GM21786 (cell line): ENCODE measurements around the gene HACD3.
"Not testable (repeated sequence)": the region's sequence is repeated elsewhere in the genome, so short reads cannot be mapped to it uniquely, and the experiment has no call there.

ENCODE experiments used
- ATAC-seq: cut with Tn5 transposase; IDR thresholded peaks from one replicate; pipeline ENCODE4 v1.9.1; 2021; ENCODE audit not compliant: unreplicated experiment

The HACD3 gene

DNA sequence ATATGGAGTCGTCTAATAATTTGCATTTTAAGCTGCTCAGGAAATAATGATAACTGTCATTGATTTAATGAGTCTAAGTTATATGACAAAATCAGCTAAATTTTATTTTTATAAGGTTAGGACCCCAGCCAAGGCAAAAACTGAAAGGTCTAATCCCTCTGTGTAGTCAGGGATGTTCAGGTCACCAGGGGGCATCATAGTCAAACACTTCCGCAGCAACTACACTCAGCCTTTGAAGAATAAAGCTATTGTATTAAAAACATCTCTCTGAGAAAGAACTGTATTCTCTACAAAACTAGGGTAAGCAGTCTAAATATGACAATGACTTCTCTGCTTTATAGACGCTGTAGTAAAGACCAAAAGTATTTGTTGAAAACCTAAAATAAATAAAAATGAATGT lies 65.7 kb downstream of the HACD3 start:
- no peak for ATAC-seq

GRCh38 chr15:65598468-65598867 lies 68.2 kb downstream of the HACD3 start:
- ATAC-seq: no peak

DNA sequence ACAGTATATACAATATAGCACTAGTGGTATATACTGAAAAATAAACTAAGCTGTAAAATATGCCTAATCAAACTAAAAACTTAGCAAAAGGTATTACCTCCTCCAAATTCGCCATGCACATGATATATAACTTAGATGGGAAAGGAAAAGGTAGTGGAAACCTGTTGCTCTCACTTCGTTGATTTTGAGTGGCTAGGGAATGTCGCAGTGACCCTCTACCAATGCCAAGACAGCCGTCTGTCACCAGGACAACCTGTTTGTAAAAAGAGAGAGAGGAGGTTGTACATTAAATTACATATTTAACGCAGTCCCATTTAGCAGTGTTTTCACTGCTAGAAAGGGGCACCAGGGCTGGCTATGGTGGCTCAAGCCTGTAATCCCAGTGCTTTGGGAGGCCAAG lies 69.4 kb downstream of the HACD3 start:
- ATAC-seq: no peak

- ATAC-seq: no peak
Observed at GRCh38 chr15:65603134-65603533, 72.9 kb downstream of the HACD3 start.

- no peak for ATAC-seq
Observed at GRCh38 chr15:65603559-65603958, 73.3 kb downstream of the HACD3 start.

- peak; percentile 91 for ATAC-seq
Observed at GRCh38 chr15:65610871-65611718, 80.8 kb downstream of the HACD3 start, which contains the start of gene INTS14. TSS of gene INTS14 (minus strand) at chr15:65611131. CDS start at chr15:65607380, 3,751 bp downstream.

GRCh38 chr15:65611888-65612615 lies 81.8 kb downstream of the HACD3 start:
- ATAC-seq: no peak

DNA sequence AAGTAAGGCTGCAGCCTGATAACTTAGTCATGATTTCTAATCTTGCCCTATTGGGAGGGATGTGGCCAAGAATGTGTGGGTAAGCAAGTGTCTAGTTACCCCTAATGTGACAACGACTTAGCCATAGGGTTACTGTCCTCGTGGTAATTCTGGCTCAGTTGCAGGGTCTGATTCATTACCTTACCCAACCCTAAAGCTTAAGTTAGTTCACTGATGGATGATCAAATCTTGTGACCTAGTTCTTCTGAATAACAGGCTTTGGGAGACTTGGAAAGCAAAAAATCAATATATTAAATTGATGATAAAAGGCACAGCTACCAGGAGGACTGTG lies 82.3 kb downstream of the HACD3 start:
- no peak for ATAC-seq

DNA sequence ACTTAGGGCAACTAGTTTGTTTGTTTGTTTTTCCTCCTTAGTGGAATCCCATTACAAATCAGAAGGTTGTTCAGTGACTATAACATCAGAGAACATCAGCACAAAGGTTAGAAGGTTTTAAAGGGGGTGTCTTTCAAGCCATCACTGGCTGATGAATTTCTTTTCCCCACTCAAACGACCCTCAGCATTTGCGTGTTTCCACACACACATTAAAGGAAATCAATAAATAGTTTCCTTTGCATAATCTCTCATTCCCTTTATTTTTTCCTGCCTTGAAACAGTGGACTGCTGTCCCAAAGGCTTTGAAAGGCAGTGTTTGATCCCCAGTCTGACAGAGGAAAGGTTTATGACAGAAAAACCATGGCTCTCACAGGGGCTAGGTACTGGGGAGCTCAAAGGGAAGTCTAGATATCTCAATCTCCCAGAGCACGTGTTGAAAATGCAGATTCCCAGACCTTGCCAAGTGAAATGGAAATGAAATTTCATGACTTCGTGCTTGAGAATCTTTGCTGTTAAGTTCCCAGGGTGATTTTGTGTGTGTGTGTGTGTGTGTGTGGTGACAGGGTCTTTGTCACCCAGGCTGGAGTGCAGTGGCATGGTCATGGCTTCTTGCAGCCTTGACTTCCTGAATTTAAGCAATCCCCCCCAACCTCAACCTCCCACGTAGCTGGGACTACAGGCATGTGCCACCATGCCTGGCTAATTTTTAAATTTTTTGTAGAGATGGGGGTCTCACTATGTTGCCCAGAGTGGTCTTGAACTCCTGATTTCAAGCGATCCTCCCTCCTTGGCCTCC lies 82.9 kb downstream of the HACD3 start:
- ATAC-seq: no peak

DNA sequence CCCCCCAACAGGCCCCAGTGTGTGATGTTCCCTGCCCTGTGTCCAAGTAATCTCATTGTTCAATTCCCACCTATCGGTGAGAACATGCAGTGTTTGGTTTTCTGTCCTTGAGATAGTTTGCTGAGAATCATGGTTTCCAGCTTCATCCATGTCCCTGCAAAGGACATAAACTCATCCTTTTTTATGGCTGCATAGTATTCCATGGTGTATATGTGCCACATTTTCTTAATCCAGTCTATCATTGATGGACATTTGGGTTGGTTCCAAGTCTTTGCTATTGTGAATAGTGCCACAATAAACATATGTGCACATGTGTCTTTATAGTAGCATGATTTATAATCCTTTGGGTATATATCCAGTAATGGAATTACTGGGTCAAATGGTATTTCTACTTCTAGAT lies 85.6 kb downstream of the HACD3 start:
- ATAC-seq: not testable (repeated sequence)

GRCh38 chr15:65618560-65619109 lies 88.4 kb downstream of the HACD3 start:
- no peak for ATAC-seq

DNA sequence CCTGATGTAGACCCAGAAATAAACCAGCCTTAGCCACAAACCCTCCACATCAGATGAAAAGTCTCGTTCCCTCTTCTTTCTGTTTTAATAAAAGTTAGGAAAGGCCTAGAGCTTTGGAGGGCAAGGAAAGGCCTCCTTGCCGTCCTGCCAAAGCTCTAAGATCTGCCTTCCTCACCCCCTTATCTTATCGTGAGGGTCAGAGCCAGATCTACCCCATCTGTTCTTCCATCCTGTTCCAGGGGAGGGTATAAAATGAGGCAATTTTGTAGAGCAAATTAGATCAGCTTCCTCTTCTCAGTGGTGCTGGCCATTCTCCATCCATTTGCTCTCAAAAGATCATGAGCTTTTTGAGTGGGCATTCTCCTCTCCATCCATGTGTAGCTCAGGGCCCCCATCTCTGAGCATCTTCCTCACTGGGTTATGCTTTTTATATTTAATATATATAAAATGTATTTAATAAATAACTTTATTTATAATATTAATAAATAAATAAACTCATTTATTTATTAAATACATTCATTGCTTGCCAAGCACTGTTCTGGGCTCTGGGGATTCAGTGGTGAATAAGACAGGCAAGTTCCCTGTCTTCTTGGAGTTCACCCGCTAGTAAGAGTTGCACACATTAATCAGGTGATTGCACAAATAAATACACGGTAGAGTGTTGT lies 89.5 kb downstream of the HACD3 start:
- ATAC-seq: no peak

GRCh38 chr15:65620833-65621232 lies 90.6 kb downstream of the HACD3 start:
- no peak for ATAC-seq

GRCh38 chr15:65621638-65622037 lies 91.4 kb downstream of the HACD3 start, which contains the start of gene SLC24A1:
TSS of gene SLC24A1 (plus strand) at chr15:65621938. CDS start at chr15:65624081, 2,143 bp downstream.
- ATAC-seq: no peak

- no peak for ATAC-seq
Observed at GRCh38 chr15:65623103-65623502, 92.8 kb downstream of the HACD3 start.

- no peak for ATAC-seq
Observed at GRCh38 chr15:65626856-65627255, 96.6 kb downstream of the HACD3 start.
